RKO (cell line): ENCODE results near the gene MIA2.
"Not testable (repeated sequence)": the region's sequence is repeated elsewhere in the genome, so short reads cannot be mapped to it uniquely, and the experiment has no call there.

Experiments
- DNase-seq: peaks from one replicate; pipeline ENCODE4 v3.0.0-alpha.2; 2016; ENCODE audit warnings: low spot score

The MIA2 gene

DNA sequence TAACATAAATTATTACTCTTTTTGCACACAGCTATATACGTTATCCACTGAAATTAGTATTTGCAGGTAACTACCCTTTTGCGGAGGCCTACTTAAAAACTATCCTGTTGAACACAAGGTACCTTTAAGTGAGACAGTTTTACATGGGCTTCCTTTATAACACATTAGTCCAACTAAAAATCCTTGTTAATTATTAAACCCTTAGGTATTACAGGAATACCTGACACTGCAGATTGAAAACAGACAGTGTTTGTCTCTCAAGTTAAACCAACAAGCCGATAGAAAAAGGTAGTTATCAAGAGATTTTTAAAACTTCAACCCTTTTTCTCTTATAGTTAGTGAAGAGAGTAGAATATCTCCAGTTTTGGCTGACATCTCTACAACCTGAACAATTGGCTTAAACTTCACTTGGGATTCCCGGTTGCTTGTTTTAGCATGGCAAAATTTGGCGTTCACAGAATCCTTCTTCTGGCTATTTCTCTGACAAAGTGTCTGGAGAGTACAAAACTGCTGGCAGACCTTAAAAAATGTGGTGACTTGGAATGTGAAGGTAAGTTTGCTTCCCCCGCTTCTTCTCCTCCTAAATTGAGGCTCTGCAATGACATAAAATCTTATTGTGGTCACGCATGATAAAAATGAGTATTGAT lies at the start of gene MIA2:
Gene MIA2 (plus strand): TSS at position 236 of the 647 bp plus-strand sequence. CDS start 200 bp downstream, at position 436.
- no peak for DNase-seq

DNA sequence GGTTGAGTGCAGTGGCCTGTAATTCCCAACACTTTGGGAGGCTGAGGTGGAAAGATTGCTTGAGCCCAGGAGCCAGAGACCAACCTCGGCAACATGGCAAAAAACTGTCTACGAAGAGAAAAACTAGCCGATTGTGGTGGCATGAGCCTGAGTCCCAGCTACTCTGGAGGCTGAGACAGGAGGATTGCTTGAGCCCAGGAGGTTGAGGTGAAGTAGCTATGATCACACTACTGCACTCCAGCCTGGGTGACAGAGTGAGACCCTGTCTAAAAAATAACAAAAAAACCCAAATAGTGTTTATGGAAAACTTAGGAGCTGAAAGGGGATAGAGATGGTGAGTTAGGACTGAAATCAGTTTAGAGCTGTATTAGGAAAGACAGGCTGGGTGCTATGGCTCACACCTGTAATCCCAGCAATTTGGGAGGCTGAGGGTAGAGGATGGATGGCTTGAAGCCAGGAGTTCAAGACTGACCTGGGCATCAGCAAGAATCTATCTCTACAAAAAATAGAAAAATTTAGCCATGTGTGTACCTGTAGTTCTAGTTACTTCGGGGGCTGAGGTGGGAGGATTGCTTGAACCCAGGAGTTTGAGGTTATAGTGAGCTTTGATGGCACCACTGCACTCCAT lies 49.0 kb upstream of the MIA2 start:
- DNase-seq: no peak

GRCh38 chr14:39185256-39186049 lies 48.3 kb upstream of the MIA2 start:
- DNase-seq: no peak

GRCh38 chr14:39186941-39187525 lies 46.7 kb upstream of the MIA2 start:
- DNase-seq: no peak

GRCh38 chr14:39203659-39204606 lies 29.8 kb upstream of the MIA2 start:
- no peak for DNase-seq

DNA sequence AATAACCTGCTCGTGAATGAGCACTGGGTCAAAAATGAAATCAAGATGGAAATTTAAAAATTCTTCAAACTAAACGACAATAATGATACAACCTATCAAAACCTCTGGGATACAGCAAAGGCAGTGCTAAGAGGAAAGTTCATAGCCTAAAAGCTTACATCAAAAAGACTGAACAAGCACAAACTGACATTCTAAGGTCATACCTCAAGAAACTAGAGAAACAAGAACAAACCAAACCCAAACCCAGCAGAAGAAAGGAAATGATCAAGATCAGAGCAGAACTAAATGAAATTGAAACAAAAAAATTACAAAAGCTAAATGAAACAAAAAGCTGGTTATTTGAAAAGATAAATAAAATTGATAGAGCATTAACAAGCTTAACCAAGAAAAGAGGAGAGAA lies 26.3 kb upstream of the MIA2 start:
- not testable (repeated sequence) for DNase-seq

DNA sequence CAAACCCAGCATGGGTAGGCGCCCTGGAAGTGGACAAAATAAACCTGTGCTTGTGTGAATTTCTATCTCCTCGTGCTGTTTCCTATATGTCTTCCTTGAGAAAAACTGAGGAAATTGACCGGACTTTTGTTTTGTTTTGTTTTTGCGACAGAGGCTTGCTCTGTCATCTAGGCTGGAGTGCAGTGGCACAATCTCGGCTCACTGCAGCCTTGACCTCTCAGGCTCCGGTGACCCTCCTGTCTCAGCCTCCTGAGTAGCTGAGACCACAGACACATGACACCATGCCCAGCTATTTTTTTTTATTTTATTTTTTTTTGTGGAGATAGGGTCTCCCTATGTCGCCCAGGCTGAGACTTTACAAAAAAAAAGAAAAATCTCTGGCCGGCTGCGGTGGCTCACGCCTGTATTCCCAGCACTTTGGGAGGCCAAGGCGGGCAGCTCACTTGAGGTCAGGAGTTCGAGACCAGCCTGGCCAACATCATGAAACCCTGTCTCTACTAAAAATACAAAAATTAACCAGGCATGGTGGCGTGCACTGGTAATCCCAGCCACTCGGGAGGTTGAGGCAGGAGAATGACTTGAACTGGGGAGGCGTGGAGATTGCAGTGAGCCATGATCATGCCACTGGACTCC lies 22.5 kb upstream of the MIA2 start:
- no peak for DNase-seq

DNA sequence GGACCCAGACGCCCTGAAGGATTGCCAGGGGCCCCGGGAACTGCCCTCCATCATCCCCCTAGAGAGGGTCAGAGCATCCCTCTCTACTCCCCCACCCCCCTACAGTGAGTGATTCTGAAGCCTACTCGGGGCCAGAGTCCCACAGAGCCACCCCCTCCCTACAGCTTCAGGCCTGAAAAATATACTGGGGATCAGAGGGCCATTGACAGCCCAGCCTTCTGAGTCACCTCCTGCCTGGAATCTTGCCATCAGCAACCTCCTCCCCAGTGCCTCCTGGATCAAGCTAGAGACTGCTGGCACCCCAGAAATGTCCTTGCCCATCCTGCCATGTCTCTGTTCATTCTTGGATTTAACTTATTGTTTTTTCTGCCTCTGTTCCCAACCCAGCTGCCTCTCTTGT lies 21.7 kb upstream of the MIA2 start:
- no peak for DNase-seq

DNA sequence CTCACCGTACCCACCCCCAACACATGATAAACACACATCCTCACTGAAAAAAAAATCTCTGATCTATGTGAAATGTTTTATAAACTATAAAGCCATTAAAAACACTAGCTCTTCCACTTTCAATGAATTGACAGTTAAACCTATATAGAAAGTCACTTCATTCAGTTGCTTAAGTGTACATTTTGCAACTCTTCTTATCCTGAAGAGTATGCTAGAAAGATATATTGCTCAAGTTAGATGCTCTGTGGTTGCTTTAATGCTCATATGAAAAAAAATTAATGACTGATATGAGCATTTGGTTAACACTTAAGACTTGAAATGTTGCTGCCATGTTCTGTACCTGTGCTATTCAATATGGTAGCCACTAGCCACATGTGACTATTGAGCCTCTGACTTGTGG lies 21.0 kb upstream of the MIA2 start:
- no peak for DNase-seq

- DNase-seq: no peak
These were observed 16.4 kb upstream of the MIA2 start for GRCh38 chr14:39217214-39217879.

DNA sequence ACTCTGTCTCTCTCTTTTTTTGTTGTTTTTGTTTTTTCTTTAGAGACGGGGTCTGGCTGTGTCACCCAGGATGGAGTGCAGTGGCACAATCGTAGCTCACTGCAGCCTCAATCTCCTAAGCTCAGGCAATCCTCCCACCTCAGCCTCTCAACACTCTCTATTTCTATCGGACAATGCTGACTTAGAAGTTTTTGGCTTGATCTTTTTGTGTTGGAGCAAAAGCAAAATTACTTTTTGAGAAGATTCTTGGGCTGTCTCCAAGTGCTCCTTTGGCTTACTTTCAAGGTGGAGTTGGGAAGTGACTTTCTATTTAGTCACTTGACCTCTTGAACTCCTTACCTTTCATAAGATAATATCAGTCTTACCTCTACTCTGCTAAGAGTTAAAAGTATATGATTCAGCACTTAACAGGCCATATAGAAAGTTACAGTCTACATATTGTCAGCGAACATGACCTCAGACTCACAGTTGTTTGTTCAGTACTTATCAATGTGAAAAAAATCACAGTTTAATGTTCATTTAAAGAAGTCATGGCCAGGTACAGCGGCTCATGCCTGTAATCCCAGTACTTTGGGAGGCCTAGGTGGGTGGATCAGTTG lies 15.4 kb upstream of the MIA2 start:
- DNase-seq: no peak

DNA sequence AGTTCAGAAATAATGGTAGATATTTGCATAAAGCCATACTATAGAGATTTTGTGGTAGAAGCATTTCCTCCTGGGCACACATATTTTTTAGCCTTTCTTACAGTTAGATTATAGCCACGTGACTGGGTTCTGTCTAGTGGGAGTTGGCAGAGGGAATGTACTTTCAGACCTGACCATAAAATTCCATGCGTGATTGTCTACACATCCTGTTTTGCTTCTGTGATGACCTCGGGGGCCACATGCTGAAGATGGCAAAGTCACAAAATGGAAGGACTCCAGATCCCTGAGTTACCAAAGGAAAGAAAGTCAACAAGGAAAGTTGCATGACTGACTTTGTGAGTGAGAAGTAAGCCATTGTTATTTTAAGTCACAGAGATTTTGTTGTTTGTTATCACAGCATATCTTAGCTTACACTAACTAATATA lies 14.6 kb upstream of the MIA2 start:
- DNase-seq: no peak

DNA sequence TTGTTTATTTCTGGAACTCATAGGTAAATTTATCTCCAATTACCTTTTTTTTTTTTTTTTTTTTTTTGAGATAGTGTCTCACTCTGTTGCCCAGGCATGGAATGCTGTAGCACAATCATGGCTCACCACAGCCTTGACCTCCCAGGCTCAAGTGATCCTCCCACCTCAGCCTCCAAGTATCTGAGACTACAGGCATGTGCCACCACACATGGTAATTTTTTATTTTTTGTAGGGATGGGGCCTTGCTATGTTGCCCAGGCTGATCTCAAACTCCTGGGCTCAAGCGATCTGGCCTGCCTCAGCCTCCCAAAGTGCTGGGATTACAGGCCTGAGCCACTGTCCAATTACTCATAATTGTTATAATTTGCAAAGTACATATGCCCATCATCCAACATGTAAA lies 13.2 kb upstream of the MIA2 start:
- DNase-seq: not testable (repeated sequence)

DNA sequence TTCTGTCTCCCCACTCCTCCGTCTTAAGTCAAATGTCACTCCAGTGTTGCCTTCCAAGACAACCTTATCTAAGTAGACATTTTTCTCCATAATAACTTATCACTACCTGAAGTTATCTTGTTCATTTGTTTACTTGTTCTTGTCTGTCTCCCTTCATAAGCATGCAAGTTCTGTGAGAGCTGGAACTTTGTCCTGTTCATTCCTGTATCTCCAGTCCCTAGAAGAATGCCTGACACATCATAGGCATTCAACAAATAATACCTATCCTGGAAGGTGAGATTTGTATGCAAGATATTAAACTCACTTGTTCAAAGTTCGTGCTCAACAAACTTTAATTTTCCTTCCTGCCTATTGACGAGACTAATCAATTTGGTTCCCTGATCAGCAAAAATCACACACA lies 5.7 kb upstream of the MIA2 start:
- no peak for DNase-seq

GRCh38 chr14:39228509-39229221 lies 5.0 kb upstream of the MIA2 start:
- no peak for DNase-seq

DNA sequence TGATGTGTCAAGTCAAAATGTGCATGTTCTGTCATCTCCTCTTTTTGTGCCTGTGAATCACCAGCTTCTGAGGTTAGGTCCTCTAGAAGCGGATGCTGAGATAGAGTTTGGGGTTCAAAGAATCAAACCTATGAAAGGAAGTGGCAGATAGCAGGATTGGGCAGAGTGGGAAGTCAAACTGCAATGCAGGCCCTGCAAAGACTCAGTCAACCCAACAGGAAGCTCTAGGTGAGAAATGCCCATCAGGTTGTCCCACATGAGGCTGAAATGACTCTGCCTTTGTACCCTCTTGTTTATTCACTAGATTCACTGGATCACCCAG lies 4.5 kb upstream of the MIA2 start:
- peak; percentile 40 for DNase-seq

- no peak for DNase-seq
These were observed 4.1 kb upstream of the MIA2 start for GRCh38 chr14:39229601-39230110.

DNA sequence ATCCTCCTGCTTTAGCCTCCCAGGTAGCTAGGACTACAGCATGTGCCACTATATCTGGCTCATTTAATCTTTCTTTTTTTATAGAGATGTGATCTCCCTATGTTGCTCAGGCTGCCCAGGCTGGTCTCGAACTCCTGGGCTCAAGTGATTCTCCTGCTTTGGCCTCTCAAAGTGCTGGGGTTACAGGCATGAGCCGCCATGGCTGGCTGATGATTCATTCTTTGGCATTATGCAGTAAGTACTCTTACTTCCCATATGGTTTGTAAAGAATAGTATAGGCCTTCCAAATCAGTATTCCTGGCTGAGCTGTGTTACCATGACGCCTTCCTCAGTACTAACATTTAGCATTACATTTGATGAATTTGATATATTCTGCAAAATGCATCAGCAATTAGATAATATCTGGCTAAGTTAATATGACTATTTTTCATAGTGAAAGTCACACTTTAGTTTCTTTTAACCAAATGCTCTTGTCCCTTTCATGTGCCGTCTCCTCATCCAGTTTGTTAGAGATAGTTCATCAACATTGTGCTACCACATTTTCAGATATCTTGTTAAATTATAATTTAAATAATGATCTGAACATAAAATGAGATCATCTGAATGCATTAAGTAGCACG lies 3.2 kb upstream of the MIA2 start:
- peak; percentile 30 for DNase-seq
